ENCODE results near the gene FARP1. TPM values are rescaled to one million over a fixed set of nuclear protein-coding genes. Genes with fewer than 3 reads are reported as not detected.
A peak's percentile ranks its signal among the peaks of the same experiment; 100 is the strongest.

Gene FARP1
- total and polyA plus RNA-seq, 10 of the 15 experiments (the other 5 are each of a cell fraction or from before 2014, with no cell fraction given), result 0.17 to 6.9 (median 0.68) TPM

DNA sequence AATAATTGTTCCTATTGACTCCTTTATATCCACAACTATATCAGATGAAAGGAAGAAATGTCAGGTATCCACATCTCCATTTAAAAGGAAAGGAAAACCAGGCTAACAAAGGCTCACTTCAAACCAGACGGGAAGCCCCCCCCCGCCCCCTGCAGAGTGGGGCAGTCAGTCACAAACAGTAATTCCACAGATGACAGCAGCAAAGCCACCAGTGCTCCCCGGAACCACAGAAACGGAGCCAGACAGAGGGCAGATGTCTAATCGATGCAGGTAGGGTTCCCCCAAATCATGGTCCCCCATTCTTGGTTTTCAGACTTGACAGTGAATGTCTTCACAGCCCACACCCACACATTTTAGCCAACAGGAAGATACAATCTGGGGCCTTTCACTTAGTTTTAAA is 333.2 kb downstream of the FARP1 start:
- no TSS peak for BruUV-seq (replicated peaks)
- no peak overlapping the region; the same call in 1 of the 2 replicates for H2AFZ ChIP-seq (ENCODE audit: control insufficient read depth, low read depth, low read length)
- H3K27ac ChIP-seq (ENCODE audit: control insufficient read depth, insufficient read depth), result peak overlapping the region; percentile 67
- 3% methylated on average over 5 of the region's 5 CpGs for WGBS (ENCODE audit: insufficient coverage, insufficient replicate concordance, low lambda C conversion rate, missing lambda C conversion rate)
- ATAC-seq (peak; percentile 46), FAIRE-seq (no peak), DNase-seq (ENCODE audit: low read depth, low spot score) (no peak)
- intact Hi-C loops (cut with micrococcal nuclease; ENCODE audit: unreplicated experiment), result loop anchor here (1.0 to 2.0 kb wide), 2 partner anchors 28 to 95 kb away; no protein-coding TSS in a partner anchor
- RAD21 ChIA-PET (ENCODE audit: unreplicated experiment), result interaction anchor here (0.6 to 2.2 kb wide), 10 partner anchors 8 to 178 kb away, joined by 3 to 8 read pairs (median 4); no protein-coding TSS in a partner anchor
- H3K79me2 ChIP-seq (ENCODE audit: control insufficient read depth, insufficient read depth, low read length), result peaks cover 38% of the 10 kb centered on the region
- POLR2A ChIA-PET, result interaction anchor here (0.9 to 3.3 kb wide), 8 partner anchors 10 to 87 kb away, joined by 3 to 13 read pairs (median 4); no protein-coding TSS in a partner anchor
- peak overlapping the region; percentile 67 for H3K4me2 ChIP-seq (ENCODE audit: control insufficient read depth, insufficient read depth)
- no peaks in the 10 kb centered on the region; the same call in 1 of the 2 replicates for H4K20me1 ChIP-seq (ENCODE audit: control insufficient read depth, insufficient read depth)
- H3K4me1 ChIP-seq (ENCODE audit: control insufficient read depth, insufficient read depth, low read length), result peaks cover 40% of the 10 kb centered on the region
- peak overlapping the region; percentile 13; the same call in 1 of the 2 replicates for H3K4me3 ChIP-seq
- in situ Hi-C loops (cut with MboI), result no loop called here
- no peaks in the 10 kb centered on the region for H3K27me3 ChIP-seq (replicated peaks in 1 of 2; ENCODE audit: control insufficient read depth in 2 of 2, insufficient read depth in 2 of 2, low read length in 1 of 2)
- H3K9ac ChIP-seq (ENCODE audit: control insufficient read depth, insufficient read depth, low read length), result no peak overlapping the region
- H3K36me3 ChIP-seq (ENCODE audit: control insufficient read depth in 2 of 2, insufficient read depth in 2 of 2, low read length in 1 of 2), result peaks cover 18 to 28% of the 10 kb centered on the region in 2 experiments
- SMC1A ChIA-PET (ENCODE audit: uncharacterized antibody, unreplicated experiment), result interaction anchor here (0.8 to 5.5 kb wide), 10 partner anchors 12 to 177 kb away, joined by 3 to 39 read pairs (median 5); no protein-coding TSS in a partner anchor
- no peak for TF ChIP-seq DPF2 (IDR thresholded peaks at IDR 0.05)
- TF ChIP-seq CREB1 (IDR thresholded peaks at IDR 0.05; ENCODE audit: low read depth), result no peak
- TF ChIP-seq, protein P1, sequence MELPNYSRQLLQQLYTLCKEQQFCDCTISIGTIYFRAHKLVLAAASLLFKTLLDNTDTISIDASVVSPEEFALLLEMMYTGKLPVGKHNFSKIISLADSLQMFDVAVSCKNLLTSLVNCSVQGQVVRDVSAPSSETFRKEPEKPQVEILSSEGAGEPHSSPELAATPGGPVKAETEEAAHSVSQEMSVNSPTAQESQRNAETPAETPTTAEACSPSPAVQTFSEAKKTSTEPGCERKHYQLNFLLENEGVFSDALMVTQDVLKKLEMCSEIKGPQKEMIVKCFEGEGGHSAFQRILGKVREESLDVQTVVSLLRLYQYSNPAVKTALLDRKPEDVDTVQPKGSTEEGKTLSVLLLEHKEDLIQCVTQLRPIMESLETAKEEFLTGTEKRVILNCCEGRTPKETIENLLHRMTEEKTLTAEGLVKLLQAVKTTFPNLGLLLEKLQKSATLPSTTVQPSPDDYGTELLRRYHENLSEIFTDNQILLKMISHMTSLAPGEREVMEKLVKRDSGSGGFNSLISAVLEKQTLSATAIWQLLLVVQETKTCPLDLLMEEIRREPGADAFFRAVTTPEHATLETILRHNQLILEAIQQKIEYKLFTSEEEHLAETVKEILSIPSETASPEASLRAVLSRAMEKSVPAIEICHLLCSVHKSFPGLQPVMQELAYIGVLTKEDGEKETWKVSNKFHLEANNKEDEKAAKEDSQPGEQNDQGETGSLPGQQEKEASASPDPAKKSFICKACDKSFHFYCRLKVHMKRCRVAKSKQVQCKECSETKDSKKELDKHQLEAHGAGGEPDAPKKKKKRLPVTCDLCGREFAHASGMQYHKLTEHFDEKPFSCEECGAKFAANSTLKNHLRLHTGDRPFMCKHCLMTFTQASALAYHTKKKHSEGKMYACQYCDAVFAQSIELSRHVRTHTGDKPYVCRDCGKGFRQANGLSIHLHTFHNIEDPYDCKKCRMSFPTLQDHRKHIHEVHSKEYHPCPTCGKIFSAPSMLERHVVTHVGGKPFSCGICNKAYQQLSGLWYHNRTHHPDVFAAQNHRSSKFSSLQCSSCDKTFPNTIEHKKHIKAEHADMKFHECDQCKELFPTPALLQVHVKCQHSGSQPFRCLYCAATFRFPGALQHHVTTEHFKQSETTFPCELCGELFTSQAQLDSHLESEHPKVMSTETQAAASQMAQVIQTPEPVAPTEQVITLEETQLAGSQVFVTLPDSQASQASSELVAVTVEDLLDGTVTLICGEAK (IDR thresholded peaks at IDR 0.05; ENCODE audit: borderline replicate concordance), result no peak
- no peak for TF ChIP-seq TCF12 (IDR thresholded peaks at IDR 0.05; ENCODE audit: low read depth, low read length)
- TF ChIP-seq, protein P2, sequence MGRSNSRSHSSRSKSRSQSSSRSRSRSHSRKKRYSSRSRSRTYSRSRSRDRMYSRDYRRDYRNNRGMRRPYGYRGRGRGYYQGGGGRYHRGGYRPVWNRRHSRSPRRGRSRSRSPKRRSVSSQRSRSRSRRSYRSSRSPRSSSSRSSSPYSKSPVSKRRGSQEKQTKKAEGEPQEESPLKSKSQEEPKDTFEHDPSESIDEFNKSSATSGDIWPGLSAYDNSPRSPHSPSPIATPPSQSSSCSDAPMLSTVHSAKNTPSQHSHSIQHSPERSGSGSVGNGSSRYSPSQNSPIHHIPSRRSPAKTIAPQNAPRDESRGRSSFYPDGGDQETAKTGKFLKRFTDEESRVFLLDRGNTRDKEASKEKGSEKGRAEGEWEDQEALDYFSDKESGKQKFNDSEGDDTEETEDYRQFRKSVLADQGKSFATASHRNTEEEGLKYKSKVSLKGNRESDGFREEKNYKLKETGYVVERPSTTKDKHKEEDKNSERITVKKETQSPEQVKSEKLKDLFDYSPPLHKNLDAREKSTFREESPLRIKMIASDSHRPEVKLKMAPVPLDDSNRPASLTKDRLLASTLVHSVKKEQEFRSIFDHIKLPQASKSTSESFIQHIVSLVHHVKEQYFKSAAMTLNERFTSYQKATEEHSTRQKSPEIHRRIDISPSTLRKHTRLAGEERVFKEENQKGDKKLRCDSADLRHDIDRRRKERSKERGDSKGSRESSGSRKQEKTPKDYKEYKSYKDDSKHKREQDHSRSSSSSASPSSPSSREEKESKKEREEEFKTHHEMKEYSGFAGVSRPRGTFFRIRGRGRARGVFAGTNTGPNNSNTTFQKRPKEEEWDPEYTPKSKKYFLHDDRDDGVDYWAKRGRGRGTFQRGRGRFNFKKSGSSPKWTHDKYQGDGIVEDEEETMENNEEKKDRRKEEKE (IDR thresholded peaks at IDR 0.05), result no peak
- TF ChIP-seq, protein P3, sequence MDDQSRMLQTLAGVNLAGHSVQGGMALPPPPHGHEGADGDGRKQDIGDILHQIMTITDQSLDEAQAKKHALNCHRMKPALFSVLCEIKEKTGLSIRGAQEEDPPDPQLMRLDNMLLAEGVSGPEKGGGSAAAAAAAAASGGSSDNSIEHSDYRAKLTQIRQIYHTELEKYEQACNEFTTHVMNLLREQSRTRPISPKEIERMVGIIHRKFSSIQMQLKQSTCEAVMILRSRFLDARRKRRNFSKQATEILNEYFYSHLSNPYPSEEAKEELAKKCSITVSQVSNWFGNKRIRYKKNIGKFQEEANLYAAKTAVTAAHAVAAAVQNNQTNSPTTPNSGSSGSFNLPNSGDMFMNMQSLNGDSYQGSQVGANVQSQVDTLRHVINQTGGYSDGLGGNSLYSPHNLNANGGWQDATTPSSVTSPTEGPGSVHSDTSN (IDR thresholded peaks at IDR 0.05; ENCODE audit: insufficient replicate concordance, low read depth, low read length), result peak; percentile 32
- 0 out of 2 replicates have a peak, but pooled peaks have one; percentile 78 for TF ChIP-seq ZNF207 (IDR thresholded peaks at IDR 0.05; ENCODE audit: borderline replicate concordance)
- no peak for TF ChIP-seq NR2F1 (conservative IDR thresholded peaks at IDR 0.05)
- TF ChIP-seq PKNOX1 (IDR thresholded peaks at IDR 0.05), result peak; percentile 27
- TF ChIP-seq EP300 (IDR thresholded peaks at IDR 0.05; ENCODE audit: borderline replicate concordance in 1 of 2, control insufficient read depth in 1 of 2, low read depth in 2 of 2, low read length in 2 of 2), result no peak
- CTCF ChIA-PET, result interaction anchor here (0.8 to 3.3 kb wide), 6 partner anchors 9 to 178 kb away, joined by 3 to 15 read pairs (median 4); no protein-coding TSS in a partner anchor
- H3K9me3 ChIP-seq (replicated peaks; ENCODE audit: control insufficient read depth, insufficient read depth, low read length), result no peaks in the 10 kb centered on the region
